Measurements from ENCODE around the gene ARFGEF3. TPM values are rescaled to one million over a fixed set of nuclear protein-coding genes. Genes with fewer than 3 reads are reported as not detected.

ARFGEF3 gene
- polyA plus RNA-seq, 1 of the 3 experiments (the other 2 are of a cell fraction): not detected

DNA sequence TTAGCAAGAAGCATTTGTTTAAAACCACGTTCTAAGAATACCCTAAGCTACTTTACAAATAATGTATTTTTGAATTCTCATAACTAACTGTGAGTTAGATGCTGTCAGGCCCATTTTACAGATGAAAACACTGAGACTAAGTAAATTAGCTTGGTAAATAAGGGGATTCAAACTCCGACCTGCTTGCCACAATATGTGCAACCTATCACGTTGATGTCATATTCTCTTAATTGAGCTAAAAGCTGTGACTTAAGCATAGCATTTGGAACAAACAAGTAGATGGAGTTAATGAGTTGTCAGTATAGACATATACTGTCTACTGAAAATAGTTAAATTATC is 45.1 kb upstream of the ARFGEF3 start:
- H3K4me3 ChIP-seq (ENCODE audit: low read depth in 2 of 2, low read length in 1 of 2): no peak overlapping the region
- H3K36me3 ChIP-seq (replicated peaks in 1 of 2; ENCODE audit: control insufficient read depth in 1 of 2, insufficient read depth in 2 of 2, low read length in 1 of 2): no peaks in the 10 kb centered on the region
- CTCF ChIA-PET: interaction anchor here (0.6 to 3.3 kb wide), 19 partner anchors 10 to 1248 kb away, joined by 3 to 42 read pairs (median 8); partner anchors contain the start of genes HEBP2 and PERP
- peaks cover 15% of the 10 kb centered on the region; the same call in 1 of the 2 replicates for H3K27me3 ChIP-seq (ENCODE audit: insufficient read depth)
- H2AFZ ChIP-seq (ENCODE audit: low read depth): no peak overlapping the region
- H3F3A ChIP-seq (replicated peaks; ENCODE audit: insufficient read depth): no peaks in the 10 kb centered on the region
- no peaks in the 10 kb centered on the region for H3K4me1 ChIP-seq (ENCODE audit: control insufficient read depth in 1 of 2, insufficient read depth in 2 of 2, low read depth in 1 of 2, low read length in 1 of 2)
- no peak overlapping the region for H3K27ac ChIP-seq (ENCODE audit: low read depth in 2 of 2, low read length in 1 of 2)
- no peaks in the 10 kb centered on the region for H3K9me2 ChIP-seq
- no peaks in the 10 kb centered on the region for H3K79me2 ChIP-seq (ENCODE audit: insufficient read depth)
- no peak overlapping the region for H3K4me2 ChIP-seq
- POLR2A ChIA-PET: no interaction called here
- no peaks in the 10 kb centered on the region for H3K9me3 ChIP-seq
- H3K9ac ChIP-seq: no peak overlapping the region
- no peak for DNase-seq
- 25% methylated on average over 3 of the region's 3 CpGs for WGBS (ENCODE audit: low lambda C conversion rate)
- TF ChIP-seq ELF1 (IDR thresholded peaks at IDR 0.05): no peak
- TF ChIP-seq FOSL2 (IDR thresholded peaks at IDR 0.05; ENCODE audit: borderline replicate concordance, low read depth): no peak
- no peak for TF ChIP-seq EP300 (IDR thresholded peaks at IDR 0.05; ENCODE audit: borderline replicate concordance in 1 of 2, low read depth in 1 of 2, low read length in 1 of 2)
- no peak for TF ChIP-seq SIN3A (IDR thresholded peaks at IDR 0.05; ENCODE audit: borderline replicate concordance, low read depth, low read length)
- no peak for TF ChIP-seq TAF1 (IDR thresholded peaks at IDR 0.05; ENCODE audit: borderline replicate concordance, low read depth, low read length)
- TF ChIP-seq ZBTB33 (IDR thresholded peaks at IDR 0.05; ENCODE audit: borderline replicate concordance, low read depth): no peak
- no peak for TF ChIP-seq CTCF (IDR thresholded peaks at IDR 0.05)
- TF ChIP-seq GABPA (IDR thresholded peaks at IDR 0.05; ENCODE audit: low read depth): no peak
- no peak for TF ChIP-seq RXRA (IDR thresholded peaks at IDR 0.05; ENCODE audit: borderline replicate concordance, low read depth)
- H4K20me1 ChIP-seq (ENCODE audit: insufficient read depth): no peaks in the 10 kb centered on the region

DNA sequence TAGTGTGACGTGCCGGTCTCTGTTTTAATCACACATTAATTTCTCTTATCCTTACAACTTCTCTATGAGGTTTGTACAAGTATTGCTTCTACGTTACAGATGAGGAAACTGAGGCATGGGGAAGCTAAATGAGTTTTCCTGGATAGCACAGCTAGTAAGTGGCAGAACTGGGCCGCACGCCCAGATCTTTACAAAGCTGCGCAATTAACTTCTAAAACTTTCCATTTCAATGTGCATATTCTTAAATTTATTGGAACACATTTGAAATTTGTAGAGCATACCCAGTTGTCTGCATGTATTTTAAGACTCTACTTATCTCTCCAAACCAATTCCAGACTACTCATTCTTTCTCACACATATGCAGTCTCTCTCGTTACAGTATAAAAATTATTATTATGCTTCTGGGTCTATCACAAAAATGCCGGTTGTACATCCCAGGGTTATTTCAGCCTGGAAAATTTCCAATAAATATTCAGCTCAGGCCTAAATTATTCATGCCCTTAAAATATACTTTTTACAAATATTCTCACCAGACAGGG is 44.3 kb upstream of the ARFGEF3 start:
- Histone ChIP-seq H3K27ac (ENCODE audit: low read depth in 2 of 2, low read length in 1 of 2) (no peak overlapping the region), H3K9ac (no peak overlapping the region), H3K9me2 (no peaks in the 10 kb centered on the region), H3K4me3 (ENCODE audit: low read depth in 2 of 2, low read length in 1 of 2) (no peak overlapping the region), H3K79me2 (ENCODE audit: insufficient read depth) (no peaks in the 10 kb centered on the region), H3K4me2 (no peak overlapping the region), H3K9me3 (no peaks in the 10 kb centered on the region), H3K27me3 (ENCODE audit: insufficient read depth) (peaks cover 7% of the 10 kb centered on the region; the same call in 1 of the 2 replicates), H3F3A (replicated peaks; ENCODE audit: insufficient read depth) (no peaks in the 10 kb centered on the region), H2AFZ (ENCODE audit: low read depth) (no peak overlapping the region), H3K36me3 (replicated peaks in 1 of 2; ENCODE audit: control insufficient read depth in 1 of 2, insufficient read depth in 2 of 2, low read length in 1 of 2) (no peaks in the 10 kb centered on the region), H3K4me1 (ENCODE audit: control insufficient read depth in 1 of 2, insufficient read depth in 2 of 2, low read depth in 1 of 2, low read length in 1 of 2) (no peaks in the 10 kb centered on the region), H4K20me1 (ENCODE audit: insufficient read depth) (no peaks in the 10 kb centered on the region)
- WGBS (ENCODE audit: low lambda C conversion rate): 47% methylated on average over 8 of the region's 8 CpGs
- ChIA-PET CTCF (interaction anchor here (1.1 to 3.3 kb wide), 11 partner anchors 12 to 1247 kb away, joined by 3 to 42 read pairs (median 8); partner anchors contain the start of gene PERP), POLR2A (no interaction called here)
- TF ChIP-seq EZH2phosphoT487 (IDR thresholded peaks at IDR 0.05; ENCODE audit: borderline replicate concordance, low read depth) (no peak), MAX (IDR thresholded peaks at IDR 0.05; ENCODE audit: low read depth) (no peak), FOXM1 (IDR thresholded peaks at IDR 0.05; ENCODE audit: low read depth) (no peak), IRF3 (IDR thresholded peaks at IDR 0.05; ENCODE audit: low read depth, low read length) (no peak), RAD21 (IDR thresholded peaks at IDR 0.05; ENCODE audit: low read length) (no peak), MXI1 (IDR thresholded peaks at IDR 0.05; ENCODE audit: low read depth, low read length) (no peak), YY1 (IDR thresholded peaks at IDR 0.05; ENCODE audit: low read depth) (no peak), PBX3 (IDR thresholded peaks at IDR 0.05) (no peak), ELF1 (IDR thresholded peaks at IDR 0.05) (no peak), TCF12 (IDR thresholded peaks at IDR 0.05) (no peak), TEAD4 (IDR thresholded peaks at IDR 0.05; ENCODE audit: borderline replicate concordance, insufficient read depth) (no peak), FOXJ3 (CRISPR knock-in tag; IDR thresholded peaks at IDR 0.05) (no peak), NFIC (IDR thresholded peaks at IDR 0.05; ENCODE audit: borderline replicate concordance) (no peak), CHD2 (IDR thresholded peaks at IDR 0.05; ENCODE audit: low read length, partially characterized antibody) (no peak), RCOR1 (IDR thresholded peaks at IDR 0.05; ENCODE audit: low read length) (no peak)
- DNase-seq: no peak
